HL-60 (cell line): ENCODE results near the gene SNX7.

Experiments used
- CTCF ChIP-seq: IDR thresholded peaks from one replicate; pipeline ENCODE4 v1.5.1; 2011; ENCODE audit warnings: low read length, control low read depth, inconsistent platforms; ENCODE audit not compliant: insufficient read depth
- GABPA ChIP-seq: IDR thresholded peaks from 2 replicates; pipeline ENCODE4 v1.6.1; 2012; ENCODE audit warnings: low read depth

GRCh38 chr1:98749152-98749756 lies 87.7 kb downstream of the SNX7 start:
- TF ChIP-seq GABPA (no peak), CTCF (no peak)
